NCI-H524 (cell line): ENCODE data around the gene ZNF827.

Experiments used
- DNase-seq, 2 experiments: peaks; one replicate each; lab custom pipeline; 2025; lab: John Stamatoyannopoulos, UW

The ZNF827 gene

GRCh38 chr4:145938618-145939440, at the start of gene ZNF827:
TSS of gene ZNF827 (minus strand) at chr4:145938823. CDS start at chr4:145938407, 416 bp downstream.
- peak; percentile 18 to 58 for DNase-seq

- no peak for DNase-seq
Observed at GRCh38 chr4:145984563-145984962, 45.9 kb upstream of the ZNF827 start.

GRCh38 chr4:145982791-145983190, 44.2 kb upstream of the ZNF827 start:
- no peak for DNase-seq

- DNase-seq, result no peak
Observed at GRCh38 chr4:145979160-145979559, 40.5 kb upstream of the ZNF827 start.

GRCh38 chr4:145976680-145977079, 38.1 kb upstream of the ZNF827 start:
- no peak for DNase-seq

- DNase-seq, result no peak
Observed at GRCh38 chr4:145960012-145960411, 21.4 kb upstream of the ZNF827 start.

- no peak for DNase-seq
Observed at GRCh38 chr4:145957302-145957701, 18.7 kb upstream of the ZNF827 start.

GRCh38 chr4:145956288-145956890, 17.8 kb upstream of the ZNF827 start:
- DNase-seq, result peak in 1 of 2 experiments; percentile 12

- DNase-seq, result peak in 1 of 2 experiments; percentile 22
Observed at GRCh38 chr4:145954924-145955339, 16.3 kb upstream of the ZNF827 start.

GRCh38 chr4:145951931-145952330, 13.3 kb upstream of the ZNF827 start:
- no peak for DNase-seq

- no peak for DNase-seq
Observed at GRCh38 chr4:145945431-145946155, 7.0 kb upstream of the ZNF827 start.

GRCh38 chr4:145944886-145945285, 6.3 kb upstream of the ZNF827 start:
- no peak for DNase-seq

- DNase-seq, result no peak
Observed at GRCh38 chr4:145939856-145940255, 1.2 kb upstream of the ZNF827 start.

GRCh38 chr4:145939441-145939750, 773 bp upstream of the ZNF827 start:
- no peak for DNase-seq

- DNase-seq, result peak in 1 of 2 experiments; percentile 6
Observed at GRCh38 chr4:145937971-145938611, 532 bp downstream of the ZNF827 start.

GRCh38 chr4:145936997-145937901, 1.4 kb downstream of the ZNF827 start:
- peak; percentile 68 to 69 for DNase-seq

- DNase-seq, result peak; percentile 68 to 69
Observed at GRCh38 chr4:145936142-145936996, 2.3 kb downstream of the ZNF827 start.

GRCh38 chr4:145935253-145936141, 3.1 kb downstream of the ZNF827 start:
- DNase-seq, result peak; percentile 28 to 55

GRCh38 chr4:145934434-145935047, 4.1 kb downstream of the ZNF827 start:
- DNase-seq, result peak in 1 of 2 experiments; percentile 17
